Measurements from ENCODE around the gene FAM174C. TPM values are rescaled to one million over a fixed set of nuclear protein-coding genes. Genes with fewer than 3 reads are reported as not detected.
"Not testable (repeated sequence)": the region's sequence is repeated elsewhere in the genome, so short reads cannot be mapped to it uniquely, and the experiment has no call there.

Gene FAM174C
- polyA plus RNA-seq, 3 donors: 32.8 to 56.2 (median 40.0) TPM

DNA sequence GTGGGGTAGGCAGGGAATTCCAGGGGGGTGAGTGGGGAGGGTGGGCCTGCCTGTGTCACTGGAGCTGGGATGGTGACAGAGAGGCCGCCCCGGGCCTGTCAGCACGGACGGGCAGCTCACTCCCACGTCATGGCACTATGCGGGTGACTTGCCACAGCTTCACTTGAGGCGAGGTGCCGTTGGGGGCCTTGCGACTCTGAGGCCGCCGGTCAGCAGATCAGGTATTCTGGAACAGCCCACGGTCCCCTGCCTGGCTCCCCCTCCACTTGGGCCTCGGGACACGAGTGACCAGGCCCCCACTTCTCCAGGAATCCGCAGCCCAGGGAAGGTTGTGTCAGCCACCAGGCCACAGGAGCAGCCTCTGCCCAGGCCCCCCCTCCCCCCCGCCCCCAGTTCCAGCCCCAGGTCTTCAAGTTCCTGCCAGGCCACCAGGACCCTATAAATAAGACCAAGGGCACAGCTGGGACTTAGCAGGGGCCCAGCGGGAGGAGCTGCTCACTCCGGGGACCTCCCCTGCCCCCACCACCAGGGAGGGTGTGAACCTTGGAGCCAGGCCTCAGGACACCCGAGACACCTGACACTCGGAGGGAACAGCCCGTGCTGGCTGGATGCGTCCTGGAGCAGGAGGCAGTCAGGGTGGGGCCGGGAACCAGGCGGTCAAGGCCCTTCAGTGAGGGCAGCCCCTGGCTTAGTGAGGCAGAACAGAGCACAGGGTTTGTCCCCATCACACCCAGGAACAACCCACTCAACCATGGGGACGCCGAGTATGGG is 29.7 kb upstream of the FAM174C start:
- no peak overlapping the region for H3K27ac Mint-ChIP-seq
- no peaks in the 10 kb centered on the region for H3K36me3 ChIP-seq (replicated peaks in 1 of 2; ENCODE audit: control insufficient read depth in 1 of 2, insufficient read depth in 2 of 2, low read length in 2 of 2)
- peaks cover 0 to 6% of the 10 kb centered on the region in 2 donors for H3K36me3 Mint-ChIP-seq
- H3K9ac ChIP-seq (ENCODE audit: insufficient read depth, low read length, poor library complexity, severe bottlenecking): peak overlapping the region; percentile 53
- H3K4me1 Mint-ChIP-seq: peaks cover 42% of the 10 kb centered on the region
- peaks cover 53 to 70% of the 10 kb centered on the region in 2 donors for H3K4me1 ChIP-seq (ENCODE audit: control insufficient read depth in 1 of 2, insufficient read depth in 2 of 2, low read length in 2 of 2)
- peaks cover 54% of the 10 kb centered on the region for H3K79me2 ChIP-seq (ENCODE audit: insufficient read depth, low read length)
- no peak overlapping the region for H3K4me3 Mint-ChIP-seq
- 90% methylated on average over 23 of the region's 26 CpGs for WGBS (ENCODE audit: insufficient coverage)
- intact Hi-C loops (cut with micrococcal nuclease): loop anchor here in 1 of 2 donors (10.0 kb wide), 3 partner anchors 141 to 381 kb away; partner anchors contain the start of genes ARID3A and GPX4
- H3K27me3 Mint-ChIP-seq (ENCODE audit: low read depth in 3 of 3): peaks cover 2 to 4% (median 4%) of the 10 kb centered on the region in 3 donors
- H3K4me3 ChIP-seq (replicated peaks in 1 of 3; ENCODE audit: low read depth in 2 of 3, low read length in 3 of 3): peak overlapping the region in 1 of 3 experiments; percentile 78
- H3K27ac ChIP-seq (ENCODE audit: low read depth in 1 of 2, low read length in 2 of 2): no peak overlapping the region
- H4K20me1 ChIP-seq (ENCODE audit: insufficient read depth, low read length): peaks cover 38% of the 10 kb centered on the region
- H3K4me2 ChIP-seq (replicated peaks; ENCODE audit: extremely low read depth, low read length, poor library complexity, severe bottlenecking): peak overlapping the region; percentile 78
- DNase-seq: no peak
- H2AFZ ChIP-seq (ENCODE audit: insufficient read depth, low read depth, low read length, poor library complexity, severe bottlenecking): no peak overlapping the region
- no peaks in the 10 kb centered on the region for H3K27me3 ChIP-seq (ENCODE audit: control insufficient read depth in 2 of 2, insufficient read depth in 2 of 2, low read length in 2 of 2)
- TF ChIP-seq, protein P1, sequence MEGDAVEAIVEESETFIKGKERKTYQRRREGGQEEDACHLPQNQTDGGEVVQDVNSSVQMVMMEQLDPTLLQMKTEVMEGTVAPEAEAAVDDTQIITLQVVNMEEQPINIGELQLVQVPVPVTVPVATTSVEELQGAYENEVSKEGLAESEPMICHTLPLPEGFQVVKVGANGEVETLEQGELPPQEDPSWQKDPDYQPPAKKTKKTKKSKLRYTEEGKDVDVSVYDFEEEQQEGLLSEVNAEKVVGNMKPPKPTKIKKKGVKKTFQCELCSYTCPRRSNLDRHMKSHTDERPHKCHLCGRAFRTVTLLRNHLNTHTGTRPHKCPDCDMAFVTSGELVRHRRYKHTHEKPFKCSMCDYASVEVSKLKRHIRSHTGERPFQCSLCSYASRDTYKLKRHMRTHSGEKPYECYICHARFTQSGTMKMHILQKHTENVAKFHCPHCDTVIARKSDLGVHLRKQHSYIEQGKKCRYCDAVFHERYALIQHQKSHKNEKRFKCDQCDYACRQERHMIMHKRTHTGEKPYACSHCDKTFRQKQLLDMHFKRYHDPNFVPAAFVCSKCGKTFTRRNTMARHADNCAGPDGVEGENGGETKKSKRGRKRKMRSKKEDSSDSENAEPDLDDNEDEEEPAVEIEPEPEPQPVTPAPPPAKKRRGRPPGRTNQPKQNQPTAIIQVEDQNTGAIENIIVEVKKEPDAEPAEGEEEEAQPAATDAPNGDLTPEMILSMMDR (IDR thresholded peaks at IDR 0.05): no peak
- no peaks in the 10 kb centered on the region for H3K9me3 Mint-ChIP-seq
- H3K9me3 ChIP-seq (replicated peaks in 1 of 2; ENCODE audit: control insufficient read depth in 1 of 2, insufficient read depth in 1 of 2, low read length in 2 of 2): no peaks in the 10 kb centered on the region

GRCh38 chr19:1246265-1247087 is 28.9 kb upstream of the FAM174C start:
- Mint-ChIP-seq H3K27ac (peak overlapping the region in 4 of 7 donors; percentile 45 to 91 (median 66)), H3K4me1 (peaks cover 34% of the 10 kb centered on the region)
- intact Hi-C loops (cut with micrococcal nuclease): loop anchor here in 1 of 2 donors (10.0 kb wide), 3 partner anchors 142 to 382 kb away; partner anchors contain the start of genes ARID3A and GPX4
- H3K27me3 Mint-ChIP-seq (ENCODE audit: low read depth in 3 of 3); H3K9me3 ChIP-seq (replicated peaks in 1 of 2; ENCODE audit: control insufficient read depth in 1 of 2, insufficient read depth in 1 of 2, low read length in 2 of 2); H3K9ac ChIP-seq (ENCODE audit: insufficient read depth, low read length, poor library complexity, severe bottlenecking); H3K27me3 ChIP-seq (ENCODE audit: control insufficient read depth in 2 of 2, insufficient read depth in 2 of 2, low read length in 2 of 2); H3K36me3 ChIP-seq (replicated peaks in 1 of 2; ENCODE audit: control insufficient read depth in 1 of 2, insufficient read depth in 2 of 2, low read length in 2 of 2); H3K9me3 Mint-ChIP-seq; DNase-seq; H2AFZ ChIP-seq (ENCODE audit: insufficient read depth, low read depth, low read length, poor library complexity, severe bottlenecking); H3K36me3 Mint-ChIP-seq; H3K27ac ChIP-seq (ENCODE audit: low read depth in 1 of 2, low read length in 2 of 2); H3K4me3 Mint-ChIP-seq; H3K4me3 ChIP-seq (replicated peaks in 1 of 3; ENCODE audit: low read depth in 2 of 3, low read length in 3 of 3); H3K4me2 ChIP-seq (replicated peaks; ENCODE audit: extremely low read depth, low read length, poor library complexity, severe bottlenecking): not testable (repeated sequence)
- Histone ChIP-seq H3K79me2 (ENCODE audit: insufficient read depth, low read length) (peaks cover 62% of the 10 kb centered on the region), H4K20me1 (ENCODE audit: insufficient read depth, low read length) (peaks cover 46% of the 10 kb centered on the region), H3K4me1 (ENCODE audit: control insufficient read depth in 1 of 2, insufficient read depth in 2 of 2, low read length in 2 of 2) (peaks cover 45 to 62% of the 10 kb centered on the region in 2 donors)
- 97% methylated on average over 12 of the region's 27 CpGs for WGBS (ENCODE audit: insufficient coverage)

All from CD14-positive monocyte (primary cell).